ENCODE measurements around the gene AZIN2. TPM values are rescaled to one million over a fixed set of nuclear protein-coding genes. Genes with fewer than 3 reads are reported as not detected.

Gene AZIN2
- total RNA-seq, 1 experiment from 2014 or later = 3.6 TPM

DNA sequence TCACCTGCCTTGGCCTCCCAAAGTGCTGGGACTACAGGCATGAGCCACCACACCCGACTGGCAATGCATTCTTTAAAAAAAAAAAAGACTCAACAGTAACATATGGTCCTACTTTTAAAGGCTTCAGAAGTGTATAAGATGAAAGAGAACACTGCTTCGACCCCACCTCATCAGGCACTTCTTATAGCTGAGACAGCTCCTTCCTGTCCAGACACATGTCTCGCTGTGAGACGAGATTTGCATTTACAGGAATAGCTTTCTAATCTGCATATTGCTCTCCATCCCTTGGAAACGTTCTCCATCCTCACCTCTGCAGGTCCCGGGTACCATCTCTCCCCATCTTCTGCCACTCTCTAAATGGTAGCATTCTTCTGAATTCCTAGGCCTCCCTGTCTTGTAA lies 6.7 kb downstream of the AZIN2 start:
- Mint-ChIP-seq H3K9me3 (ENCODE audit: low read depth, unreplicated experiment) (no peaks in the 10 kb centered on the region), H3K4me3 (ENCODE audit: low read depth, unreplicated experiment) (no peak overlapping the region), H3K27me3 (ENCODE audit: unreplicated experiment) (peaks cover 13% of the 10 kb centered on the region), H3K4me1 (ENCODE audit: low read depth, unreplicated experiment) (no peaks in the 10 kb centered on the region), H3K27ac (ENCODE audit: unreplicated experiment) (no peak overlapping the region), H3K36me3 (ENCODE audit: insufficient read depth, unreplicated experiment) (no peaks in the 10 kb centered on the region)
- no TSS peak for BruUV-seq (replicated peaks)
- DNase-seq = no peak
- TF ChIP-seq, protein P1, sequence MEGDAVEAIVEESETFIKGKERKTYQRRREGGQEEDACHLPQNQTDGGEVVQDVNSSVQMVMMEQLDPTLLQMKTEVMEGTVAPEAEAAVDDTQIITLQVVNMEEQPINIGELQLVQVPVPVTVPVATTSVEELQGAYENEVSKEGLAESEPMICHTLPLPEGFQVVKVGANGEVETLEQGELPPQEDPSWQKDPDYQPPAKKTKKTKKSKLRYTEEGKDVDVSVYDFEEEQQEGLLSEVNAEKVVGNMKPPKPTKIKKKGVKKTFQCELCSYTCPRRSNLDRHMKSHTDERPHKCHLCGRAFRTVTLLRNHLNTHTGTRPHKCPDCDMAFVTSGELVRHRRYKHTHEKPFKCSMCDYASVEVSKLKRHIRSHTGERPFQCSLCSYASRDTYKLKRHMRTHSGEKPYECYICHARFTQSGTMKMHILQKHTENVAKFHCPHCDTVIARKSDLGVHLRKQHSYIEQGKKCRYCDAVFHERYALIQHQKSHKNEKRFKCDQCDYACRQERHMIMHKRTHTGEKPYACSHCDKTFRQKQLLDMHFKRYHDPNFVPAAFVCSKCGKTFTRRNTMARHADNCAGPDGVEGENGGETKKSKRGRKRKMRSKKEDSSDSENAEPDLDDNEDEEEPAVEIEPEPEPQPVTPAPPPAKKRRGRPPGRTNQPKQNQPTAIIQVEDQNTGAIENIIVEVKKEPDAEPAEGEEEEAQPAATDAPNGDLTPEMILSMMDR (IDR thresholded peaks at IDR 0.05; ENCODE audit: unreplicated experiment) = no peak
- CTCF ChIA-PET = interaction anchor here (0.7 kb wide), 1 partner anchor 10 kb away, joined by 3 read pairs; no protein-coding TSS in a partner anchor
- intact Hi-C loops (cut with micrococcal nuclease; ENCODE audit: unreplicated experiment) = loop anchor here (2.0 kb wide), 1 partner anchor 155 kb away; no protein-coding TSS in a partner anchor

DNA sequence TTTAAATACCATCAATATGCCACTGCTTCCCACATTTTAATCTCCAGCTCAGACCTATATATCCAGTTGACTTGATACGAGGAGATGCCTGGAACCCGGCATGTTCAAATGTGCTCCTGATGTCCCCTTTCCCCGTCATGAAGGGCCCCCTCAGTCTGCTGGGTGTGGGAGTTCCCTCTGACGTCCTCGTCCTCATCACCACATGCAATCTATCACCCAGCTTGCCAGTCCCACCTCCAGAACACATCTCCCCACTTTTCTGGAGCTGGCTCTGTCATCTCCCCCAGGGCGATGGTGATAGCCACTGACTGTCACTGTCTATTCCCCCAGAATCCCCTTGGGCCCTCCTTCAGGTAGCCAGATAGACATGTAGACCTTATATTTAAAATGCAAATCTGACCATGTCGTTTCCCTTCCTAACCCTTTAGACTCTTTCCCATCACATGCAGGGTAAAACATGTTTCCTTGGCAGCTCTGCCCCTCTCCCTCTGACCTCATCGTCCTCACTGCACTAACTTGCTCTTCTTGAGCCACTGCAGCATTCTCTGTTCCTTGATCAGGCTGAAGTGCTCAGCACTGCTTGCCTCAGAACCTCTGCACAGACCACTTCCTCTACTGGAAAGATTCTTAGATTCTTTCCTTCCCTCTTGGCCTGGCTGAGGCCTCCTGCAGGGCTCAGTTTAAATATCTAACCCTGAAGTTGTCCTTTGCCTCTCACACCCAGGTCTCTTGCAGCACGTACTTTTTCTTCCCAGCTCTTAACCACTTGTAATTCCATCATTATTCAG lies 7.4 kb downstream of the AZIN2 start:
- H3K27ac Mint-ChIP-seq (ENCODE audit: unreplicated experiment) = no peak overlapping the region
- no peaks in the 10 kb centered on the region for H3K36me3 Mint-ChIP-seq (ENCODE audit: insufficient read depth, unreplicated experiment)
- no peaks in the 10 kb centered on the region for H3K4me1 Mint-ChIP-seq (ENCODE audit: low read depth, unreplicated experiment)
- BruUV-seq (replicated peaks) = no TSS peak
- CTCF ChIA-PET = interaction anchor here (0.7 kb wide), 1 partner anchor 9 kb away, joined by 3 read pairs; no protein-coding TSS in a partner anchor
- no peaks in the 10 kb centered on the region for H3K9me3 Mint-ChIP-seq (ENCODE audit: low read depth, unreplicated experiment)
- no peak for DNase-seq
- intact Hi-C loops (cut with micrococcal nuclease; ENCODE audit: unreplicated experiment) = no loop called here
- TF ChIP-seq, protein P1 (IDR thresholded peaks at IDR 0.05; ENCODE audit: unreplicated experiment) = no peak
- H3K4me3 Mint-ChIP-seq (ENCODE audit: low read depth, unreplicated experiment) = no peak overlapping the region
- H3K27me3 Mint-ChIP-seq (ENCODE audit: unreplicated experiment) = peaks cover 10% of the 10 kb centered on the region

DNA sequence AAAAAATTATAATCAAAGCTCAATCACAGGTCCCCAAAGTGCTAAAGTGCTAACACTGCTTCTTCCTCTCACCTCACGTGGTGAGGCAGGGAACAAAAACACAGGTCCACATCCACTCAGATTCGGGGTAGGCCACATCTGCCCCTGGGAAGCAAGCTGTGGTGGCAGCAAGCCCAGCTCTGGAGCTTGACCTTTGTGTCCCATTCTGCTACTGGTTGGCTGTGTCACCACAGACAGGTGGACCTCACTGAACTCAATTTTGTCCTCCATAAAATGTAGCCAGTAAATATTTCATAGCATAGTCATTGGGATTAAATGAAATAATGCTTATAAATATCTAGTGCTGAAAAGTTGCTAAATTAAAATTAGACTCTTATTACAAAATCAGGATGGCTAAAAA lies 8.5 kb downstream of the AZIN2 start:
- no peak for DNase-seq
- Mint-ChIP-seq H3K36me3 (ENCODE audit: insufficient read depth, unreplicated experiment) (peaks cover 2% of the 10 kb centered on the region), H3K4me3 (ENCODE audit: low read depth, unreplicated experiment) (no peak overlapping the region), H3K4me1 (ENCODE audit: low read depth, unreplicated experiment) (no peaks in the 10 kb centered on the region), H3K27me3 (ENCODE audit: unreplicated experiment) (peaks cover 8% of the 10 kb centered on the region), H3K27ac (ENCODE audit: unreplicated experiment) (no peak overlapping the region), H3K9me3 (ENCODE audit: low read depth, unreplicated experiment) (no peaks in the 10 kb centered on the region)
- BruUV-seq (replicated peaks) = no TSS peak
- intact Hi-C loops (cut with micrococcal nuclease; ENCODE audit: unreplicated experiment) = no loop called here
- CTCF ChIA-PET = no interaction called here
- TF ChIP-seq, protein P1 (IDR thresholded peaks at IDR 0.05; ENCODE audit: unreplicated experiment) = no peak

DNA sequence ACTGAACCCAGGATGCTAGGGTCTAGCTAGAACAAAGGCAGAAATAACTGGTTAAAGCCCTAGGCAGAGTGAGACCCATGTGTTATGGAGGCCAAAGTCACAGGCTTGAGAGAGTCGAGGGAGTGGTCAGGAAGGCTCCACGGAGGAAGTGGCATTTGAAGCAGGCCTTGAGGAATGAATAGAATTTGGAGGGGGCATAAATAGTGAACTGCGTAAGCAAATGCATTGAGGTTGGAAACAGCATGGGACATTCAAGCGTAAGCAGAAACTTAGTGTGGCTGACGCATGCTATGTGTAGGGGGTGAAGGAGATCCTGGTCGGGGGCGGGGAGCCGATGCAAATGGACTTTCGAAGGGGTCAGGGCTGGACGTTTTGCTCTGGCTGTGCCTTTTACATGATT lies 11.5 kb downstream of the AZIN2 start:
- TF ChIP-seq, protein P1 (IDR thresholded peaks at IDR 0.05; ENCODE audit: unreplicated experiment) = no peak
- Mint-ChIP-seq H3K4me3 (ENCODE audit: low read depth, unreplicated experiment) (no peak overlapping the region), H3K27me3 (ENCODE audit: unreplicated experiment) (peaks cover 8% of the 10 kb centered on the region), H3K36me3 (ENCODE audit: insufficient read depth, unreplicated experiment) (peaks cover 7% of the 10 kb centered on the region), H3K27ac (ENCODE audit: unreplicated experiment) (no peak overlapping the region), H3K9me3 (ENCODE audit: low read depth, unreplicated experiment) (no peaks in the 10 kb centered on the region), H3K4me1 (ENCODE audit: low read depth, unreplicated experiment) (no peaks in the 10 kb centered on the region)
- CTCF ChIA-PET = no interaction called here
- intact Hi-C loops (cut with micrococcal nuclease; ENCODE audit: unreplicated experiment) = no loop called here
- BruUV-seq (replicated peaks) = no TSS peak
- no peak for DNase-seq
